Liver (tissue), 3 donors: ENCODE measurements around the gene ENG.

ENCODE experiments used
- ATF3 ChIP-seq: IDR thresholded peaks from 2 replicates; pipeline ENCODE4 v1.6.1; 2016; ENCODE audit warnings: antibody characterized with exemption
- CTCF ChIP-seq: fragments of 150-350 bp; IDR thresholded peaks from 2 replicates; pipeline ENCODE4 v1.5.1; 2017; ENCODE audit warnings: improper control_type of control experiment, low read depth, low read length; ENCODE audit not compliant: missing input control
- EGR1 ChIP-seq, 2 donors: IDR thresholded peaks; 2 replicates each; pipeline ENCODE4 v1.6.1; 2016 to 2018; ENCODE audit warnings: antibody characterized with exemption in 2 of 2, low read depth in 2 of 2
- FOXA1 ChIP-seq: IDR thresholded peaks from 2 replicates; pipeline ENCODE4 v1.6.1; 2016; ENCODE audit warnings: antibody characterized with exemption
- GABPA ChIP-seq, 2 donors: IDR thresholded peaks in 1 of 2; conservative IDR thresholded peaks in 1 of 2; 2 replicates each; pipeline ENCODE4 v1.6.1; 2016; ENCODE audit warnings: antibody characterized with exemption in 2 of 2, mild to moderate bottlenecking in 1 of 2, moderate library complexity in 1 of 2
- JUND ChIP-seq, 2 donors: IDR thresholded peaks; 2 replicates each; pipeline ENCODE4 v1.6.1; 2016; ENCODE audit warnings: antibody characterized with exemption in 2 of 2
- MAX ChIP-seq: IDR thresholded peaks from 2 replicates; pipeline ENCODE4 v1.6.1; 2016; ENCODE audit warnings: antibody characterized with exemption
- NR2F2 ChIP-seq: IDR thresholded peaks from 2 replicates; pipeline ENCODE4 v1.6.1; 2016; ENCODE audit warnings: antibody characterized with exemption
- RAD21 ChIP-seq, 2 donors: IDR thresholded peaks; 2 replicates each; pipeline ENCODE4 v1.6.1; 2016; ENCODE audit warnings: antibody characterized with exemption in 2 of 2, mild to moderate bottlenecking in 2 of 2
- RXRA ChIP-seq, 2 donors: IDR thresholded peaks; 2 replicates each; pipeline ENCODE4 v1.6.1; 2017 to 2018; ENCODE audit warnings: antibody characterized with exemption in 2 of 2, mild to moderate bottlenecking in 1 of 2
- TAF1 ChIP-seq: conservative IDR thresholded peaks from 2 replicates; pipeline ENCODE4 v1.6.1; 2016; ENCODE audit warnings: antibody characterized with exemption, mild to moderate bottlenecking
- YY1 ChIP-seq: IDR thresholded peaks from 2 replicates; pipeline ENCODE4 v1.6.1; 2016; ENCODE audit warnings: antibody characterized with exemption, mild to moderate bottlenecking
- ZBTB33 ChIP-seq: IDR thresholded peaks from 2 replicates; pipeline ENCODE4 v1.6.1; 2016; ENCODE audit warnings: antibody characterized with exemption
- donor health status: healthy.
- donor health status: healthy.

- TF ChIP-seq JUND (IDR thresholded peaks at IDR 0.05) (no peak), CTCF (no peak), YY1 (no peak), GABPA (IDR thresholded peaks at IDR 0.05 in 1 of 2, conservative IDR thresholded peaks at IDR 0.05 in 1 of 2) (no peak), FOXA1 (no peak), MAX (no peak), RXRA (IDR thresholded peaks at IDR 0.05) (no peak), EGR1 (IDR thresholded peaks at IDR 0.05; ENCODE audit: low read depth in 2 of 2) (no peak), ATF3 (no peak), NR2F2 (no peak), ZBTB33 (no peak), TAF1 (no peak), RAD21 (IDR thresholded peaks at IDR 0.05) (no peak)
Observed at GRCh38 chr9:127779136-127779981, 75.1 kb downstream of the ENG start.
